ENCODE measurements around the gene TFAP2A.

The TFAP2A gene

DNA sequence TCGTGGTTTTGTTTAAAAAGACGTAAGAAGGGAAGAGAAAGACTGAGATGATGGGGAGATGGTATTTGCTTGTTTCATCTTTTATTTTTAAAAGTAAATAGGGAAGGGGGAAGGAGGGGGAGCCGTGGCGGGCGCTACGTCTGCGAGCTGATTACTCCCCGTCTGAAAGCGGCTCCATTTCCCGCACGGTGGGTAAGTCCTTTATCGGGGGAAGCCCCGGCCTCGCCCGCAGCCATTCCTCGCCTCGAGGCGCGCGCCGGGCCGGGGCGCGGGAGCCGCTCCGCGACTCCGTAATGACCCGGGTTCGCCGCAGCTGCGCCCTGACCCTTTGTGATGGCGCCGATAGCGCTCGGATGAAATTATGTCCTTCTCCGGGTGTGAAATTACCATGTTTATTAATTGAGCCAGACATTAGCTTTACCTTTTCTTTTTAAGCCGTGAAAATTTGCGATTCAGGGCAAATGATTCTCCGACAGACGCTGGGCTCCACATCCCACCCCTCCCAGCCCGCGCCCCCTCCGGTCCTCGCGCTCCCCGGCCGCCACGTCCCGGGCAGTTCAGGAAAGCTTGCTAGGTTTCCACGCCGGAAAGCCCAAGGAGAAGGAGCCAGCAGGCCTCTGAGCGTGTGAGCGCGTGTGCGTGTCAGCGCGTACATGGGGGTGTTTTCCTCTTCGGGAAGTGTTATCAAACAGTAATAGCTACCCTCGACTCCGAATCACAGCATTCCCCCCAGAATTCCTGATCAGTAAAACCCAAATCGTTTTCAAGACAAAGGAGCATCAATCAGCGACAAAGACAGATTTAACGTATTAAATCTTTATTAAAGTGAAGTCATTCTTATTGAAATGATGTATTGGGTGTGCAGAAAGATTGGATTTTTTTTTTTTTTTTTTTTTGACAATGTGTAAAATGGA is 30.0 kb downstream of the TFAP2A start:
- no peak overlapping the region for H3K4me3 ChIP-seq (ENCODE audit: low read depth, low read length)

DNA sequence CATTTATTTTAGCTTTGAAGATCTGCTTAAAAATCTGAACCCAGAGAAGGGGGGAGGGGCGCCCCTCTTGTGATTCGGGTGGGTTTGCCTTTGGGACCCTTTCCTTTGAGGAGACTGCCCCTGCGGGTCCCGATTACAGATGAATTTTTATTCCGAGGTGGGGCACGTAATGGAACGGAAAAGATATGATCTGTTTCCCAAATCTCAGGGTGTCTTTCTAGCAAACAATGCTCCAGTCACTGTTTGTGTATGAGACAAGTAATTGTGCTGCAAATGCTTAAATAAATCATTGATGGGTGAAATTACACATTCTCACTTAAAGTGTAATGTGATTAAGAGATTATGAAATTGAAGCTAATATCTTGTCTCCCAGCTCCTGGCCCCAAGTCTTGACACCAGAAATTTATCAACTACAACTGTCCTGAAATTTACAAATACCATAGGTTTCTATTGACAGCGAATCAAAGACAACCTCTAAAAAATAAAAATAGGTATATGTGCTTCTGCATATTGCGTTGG is 30.7 kb downstream of the TFAP2A start:
- H3K4me3 ChIP-seq (ENCODE audit: low read depth, low read length) = no peak overlapping the region

DNA sequence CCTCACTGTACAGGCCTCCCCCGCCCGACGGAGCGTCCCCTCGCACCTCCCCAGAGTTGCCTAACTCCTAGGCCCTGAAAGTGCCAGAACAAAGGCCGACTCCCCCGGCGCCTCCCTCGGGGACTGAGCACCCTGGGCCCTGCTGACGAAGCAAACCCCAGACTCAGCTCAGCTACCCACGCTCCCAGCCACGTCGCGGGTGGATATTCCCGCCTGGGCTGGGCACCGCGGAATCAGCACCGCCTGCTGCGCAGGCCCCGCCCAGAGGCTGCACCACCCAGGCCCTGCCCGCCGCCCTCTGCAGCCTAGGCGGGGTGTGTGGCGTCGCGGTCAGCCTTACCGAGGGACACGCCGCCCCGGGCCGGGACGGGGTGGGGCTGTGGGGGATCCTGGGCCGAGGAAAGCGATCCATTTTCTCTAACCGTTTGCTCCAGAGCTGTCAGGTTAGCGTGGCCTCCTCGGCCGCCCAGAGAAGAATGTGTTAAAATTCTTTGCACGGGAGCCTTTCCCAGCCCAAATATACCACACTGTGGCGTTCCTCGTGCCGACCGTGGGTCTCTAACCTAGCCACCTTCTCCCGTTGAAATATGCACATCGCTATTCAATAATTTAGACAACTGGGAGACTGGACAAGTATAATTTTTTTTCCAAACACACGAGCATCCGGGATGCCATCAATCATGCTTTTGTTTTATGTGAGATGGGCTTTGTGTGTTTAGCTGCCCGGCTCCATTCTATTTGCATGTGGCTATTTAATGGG is 31.4 kb downstream of the TFAP2A start:
- H3K4me3 ChIP-seq (ENCODE audit: low read depth, low read length) = no peak overlapping the region

DNA sequence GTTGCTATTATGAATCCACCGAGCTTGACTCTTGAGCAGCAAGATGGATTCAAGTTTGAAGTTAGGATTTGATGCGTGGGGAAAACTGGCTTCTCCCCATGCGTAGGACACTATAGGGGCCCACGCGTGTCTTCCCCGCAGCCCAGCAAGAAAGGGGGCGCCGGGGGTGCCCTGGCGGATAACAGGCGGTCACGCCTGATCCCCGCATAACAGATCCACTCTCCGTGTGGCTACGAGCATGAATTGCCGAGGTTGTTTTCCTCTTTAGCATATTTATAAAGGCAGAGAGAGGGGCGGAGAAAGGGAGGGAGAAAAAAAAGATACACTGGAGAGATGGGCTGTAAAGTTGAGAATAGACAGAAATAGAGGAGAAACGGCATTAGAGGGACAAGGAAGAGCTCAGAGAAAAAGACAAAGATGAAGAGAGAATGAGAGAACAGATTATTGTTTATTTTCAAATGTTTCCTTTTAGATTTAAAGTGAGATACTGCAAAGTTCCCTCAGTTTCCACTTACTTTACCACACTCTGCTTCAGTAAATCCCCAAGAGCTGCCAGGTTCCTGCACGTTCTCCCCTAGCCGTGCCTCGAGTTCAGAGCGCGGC is 32.0 kb downstream of the TFAP2A start:
- H3K4me3 ChIP-seq (ENCODE audit: low read depth, low read length) = no peak overlapping the region

DNA sequence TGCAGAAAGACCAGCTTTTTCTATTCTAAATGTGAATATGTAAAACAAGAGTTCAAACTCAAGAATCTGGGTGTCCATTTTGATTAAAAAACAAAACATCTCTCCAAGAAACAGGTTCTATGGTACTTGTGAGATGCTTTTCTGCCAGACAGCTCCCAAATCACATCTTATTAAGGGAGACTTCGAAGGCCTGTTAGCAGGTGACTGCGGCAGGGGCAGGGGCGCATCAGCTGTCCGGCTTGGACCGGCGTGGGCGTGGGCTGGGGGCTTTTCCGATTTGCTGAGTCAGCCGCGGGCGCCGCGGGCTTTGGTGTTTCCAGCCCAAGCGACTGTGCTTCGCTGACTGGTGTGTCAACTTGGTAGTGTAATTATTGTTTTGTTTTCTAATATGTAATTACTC is 32.6 kb downstream of the TFAP2A start:
- H3K4me3 ChIP-seq (ENCODE audit: low read depth, low read length) = no peak overlapping the region

DNA sequence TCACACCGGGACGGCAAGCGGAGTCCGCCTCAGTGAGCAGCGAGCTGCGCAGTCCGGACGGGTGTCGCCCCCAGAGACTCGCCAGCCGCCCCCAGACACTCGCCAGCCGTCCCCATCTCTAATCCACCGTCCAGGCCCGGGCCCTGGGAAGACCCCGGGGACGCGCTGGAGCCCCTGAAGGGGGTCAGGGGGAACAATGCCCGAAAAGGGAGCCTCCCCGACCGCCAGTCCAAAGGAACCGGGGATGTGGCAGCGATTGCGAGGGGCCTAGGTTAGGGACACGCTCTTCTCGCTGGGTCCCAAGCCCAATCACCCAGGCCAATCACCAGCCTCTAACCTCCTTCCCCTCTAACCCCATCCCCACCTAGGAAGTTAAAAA is 33.1 kb downstream of the TFAP2A start:
- no peak overlapping the region for H3K4me3 ChIP-seq (ENCODE audit: low read depth, low read length)

DNA sequence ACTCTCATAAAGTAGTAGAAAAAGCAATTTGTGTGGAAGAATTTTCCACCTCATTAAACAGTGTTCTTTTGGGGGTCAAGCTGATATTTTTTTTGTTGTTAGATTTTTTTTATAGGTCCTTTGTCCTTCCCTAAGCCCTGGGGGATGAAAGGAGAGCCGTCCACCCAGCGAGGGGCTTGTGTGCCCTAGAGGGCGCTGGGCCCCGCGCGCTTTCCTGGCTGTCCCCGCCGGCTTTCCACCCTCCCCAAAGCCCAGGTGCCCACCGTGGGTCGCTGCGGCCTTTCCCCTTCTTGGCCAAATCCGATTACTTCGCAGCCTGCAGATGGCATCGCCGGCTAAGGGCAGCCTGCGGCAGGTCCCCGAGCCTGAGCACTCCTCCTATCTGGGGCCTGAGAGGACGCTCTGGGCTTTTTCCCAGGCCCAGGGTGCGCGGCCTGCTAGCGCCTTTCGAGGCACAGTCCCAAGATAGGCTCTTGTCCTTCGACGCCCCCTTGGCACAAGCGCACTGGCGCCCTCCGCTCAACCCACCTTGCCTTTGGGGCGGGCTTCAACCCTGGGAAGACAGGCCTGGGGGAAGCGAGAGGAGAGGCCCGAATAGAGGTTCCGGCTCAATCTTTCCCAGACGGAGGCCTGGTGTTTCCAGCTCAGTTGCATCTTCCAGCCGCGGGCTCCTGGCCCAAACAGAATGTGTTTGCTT is 33.6 kb downstream of the TFAP2A start:
- H3K4me3 ChIP-seq (ENCODE audit: low read depth, low read length) = no peak overlapping the region

DNA sequence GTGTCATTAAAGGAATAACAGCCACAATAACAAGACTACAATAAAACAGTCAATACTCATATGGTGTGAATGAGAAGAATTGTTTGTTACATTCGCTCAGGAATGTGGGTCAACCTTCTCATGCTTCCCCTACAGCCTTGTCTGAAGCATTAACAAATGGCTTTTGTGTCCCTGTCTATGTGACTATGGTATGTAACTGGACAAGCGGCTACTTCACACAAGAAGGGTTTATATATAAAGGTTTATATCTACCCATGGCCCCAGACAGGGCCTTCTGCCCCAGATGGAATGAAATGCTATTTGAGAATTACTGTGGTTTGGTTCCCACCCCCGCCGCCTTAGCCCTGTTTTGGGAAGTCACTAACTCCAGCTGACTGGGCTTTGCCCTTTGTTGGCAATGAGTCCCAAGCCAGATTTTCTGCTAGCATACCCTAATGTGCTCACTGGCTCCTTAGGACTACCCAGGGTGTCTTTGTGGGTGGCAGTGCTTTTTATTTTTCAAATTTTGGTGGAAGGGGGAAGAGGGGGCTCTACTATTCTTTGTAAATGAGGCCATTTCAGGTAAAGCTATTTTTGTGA is 39.4 kb downstream of the TFAP2A start:
- no peak overlapping the region for H3K4me3 ChIP-seq (ENCODE audit: low read depth, low read length)

DNA sequence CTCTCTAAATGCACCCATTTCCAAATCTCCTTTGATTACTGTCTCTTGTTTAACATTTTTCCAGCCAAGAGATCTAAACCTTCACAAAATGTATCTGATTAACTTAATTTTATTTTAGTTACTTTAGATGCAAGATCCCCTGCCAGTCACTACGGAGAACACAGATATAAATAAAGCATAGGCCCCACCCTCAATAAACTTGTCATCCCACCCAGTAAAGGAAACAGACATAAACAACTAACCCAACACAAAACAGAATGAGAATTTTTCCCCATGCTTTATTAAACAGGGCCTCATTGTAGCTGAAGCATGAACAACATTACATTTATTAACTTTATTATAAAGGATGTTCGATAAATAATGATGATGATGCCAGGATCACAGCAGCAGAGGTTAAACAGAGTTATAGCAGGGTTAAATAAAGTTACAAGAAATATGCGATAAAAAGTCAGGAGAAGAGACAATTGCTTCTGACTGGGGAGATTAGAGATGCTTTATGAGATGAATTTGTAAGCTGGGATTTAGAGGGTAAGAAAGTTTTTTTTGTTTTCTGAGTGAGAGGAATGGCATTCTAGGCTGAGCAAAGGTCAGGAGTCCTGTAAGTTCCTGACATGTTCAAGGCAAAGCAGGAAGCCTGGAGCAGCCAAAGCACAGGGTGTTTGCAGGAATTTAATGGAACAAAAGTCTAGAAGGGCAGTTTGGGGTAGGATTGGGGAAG is 41.1 kb downstream of the TFAP2A start:
- H3K4me3 ChIP-seq (ENCODE audit: low read depth, low read length) = no peak overlapping the region

DNA sequence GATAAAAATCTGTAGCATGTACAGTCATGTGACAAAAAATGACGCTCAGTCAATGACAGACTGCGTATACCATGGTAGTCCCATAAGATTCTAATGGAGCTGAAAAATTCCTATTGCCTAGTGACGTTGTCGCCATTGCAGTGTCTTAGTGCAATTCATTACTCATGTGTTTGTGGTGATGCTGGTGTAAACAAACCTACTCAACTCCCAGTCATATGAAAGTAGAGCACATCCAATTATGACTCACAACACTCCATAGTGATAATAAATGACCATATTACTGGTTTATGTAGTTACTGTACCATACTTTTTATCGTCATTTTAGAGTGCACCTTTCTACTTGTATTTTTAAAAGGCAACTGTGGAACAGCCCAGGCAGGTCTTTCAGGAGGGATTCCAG is 45.0 kb downstream of the TFAP2A start:
- H3K4me3 ChIP-seq (ENCODE audit: low read depth, low read length) = no peak overlapping the region

DNA sequence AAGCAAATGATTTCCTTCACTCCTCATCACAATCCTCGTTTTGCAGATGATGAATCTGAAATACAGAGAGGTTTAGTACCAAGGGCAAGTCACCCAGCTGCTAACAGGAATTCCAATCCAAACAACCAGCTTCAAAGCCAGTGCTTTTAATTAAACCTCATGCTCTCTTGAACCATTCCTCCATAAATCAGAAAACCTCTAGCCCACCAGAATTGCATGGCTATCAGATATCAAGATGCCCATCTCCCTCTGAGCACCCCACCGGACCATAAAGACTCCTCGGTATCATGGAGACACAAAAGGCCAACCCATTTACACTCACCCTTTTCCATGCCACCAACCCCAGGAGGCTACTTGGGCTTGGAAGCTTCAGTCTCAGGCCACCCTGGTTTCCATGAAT is 46.0 kb downstream of the TFAP2A start:
- H3K4me3 ChIP-seq (ENCODE audit: low read depth, low read length) = no peak overlapping the region

DNA sequence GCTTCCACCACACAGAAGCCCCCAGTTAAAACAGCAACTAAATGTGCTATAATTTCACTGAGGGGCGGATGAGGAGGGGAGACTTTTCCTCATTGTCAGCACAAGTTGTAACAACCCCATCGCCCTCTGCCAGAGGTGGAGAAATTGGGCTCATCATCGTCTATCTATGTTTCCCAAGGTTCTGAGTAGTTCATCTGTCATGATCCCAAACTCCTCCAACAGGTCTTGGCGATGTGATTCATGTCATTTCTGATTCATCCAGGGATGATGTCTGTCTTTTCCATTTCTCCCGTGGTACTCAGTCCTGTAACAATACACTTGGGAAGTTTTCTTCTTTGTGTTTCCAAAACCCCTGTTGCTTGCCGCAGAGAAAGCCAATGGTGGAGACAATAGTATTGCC is 51.0 kb downstream of the TFAP2A start:
- H3K4me3 ChIP-seq (ENCODE audit: low read depth, low read length) = no peak overlapping the region

DNA sequence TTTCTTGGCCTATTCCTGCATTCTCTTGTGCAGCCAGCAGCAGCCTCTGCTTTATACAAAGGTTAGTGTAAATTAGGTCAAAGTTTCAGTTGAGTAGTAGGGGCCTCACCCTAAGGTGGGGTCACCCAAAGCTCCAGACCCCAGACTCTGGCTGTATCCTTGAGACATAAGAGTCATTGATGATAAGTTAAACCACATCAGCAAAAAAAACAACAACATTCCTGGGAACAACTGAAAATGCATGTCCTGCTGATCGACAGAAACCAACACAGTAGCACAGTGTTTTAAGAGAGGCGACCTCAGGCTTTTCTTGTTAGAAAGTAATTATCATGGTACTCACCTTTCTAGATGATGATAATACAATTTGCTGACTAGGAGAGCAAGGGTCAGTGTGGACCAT is 52.6 kb downstream of the TFAP2A start:
- H3K4me3 ChIP-seq (ENCODE audit: low read depth, low read length) = no peak overlapping the region

DNA sequence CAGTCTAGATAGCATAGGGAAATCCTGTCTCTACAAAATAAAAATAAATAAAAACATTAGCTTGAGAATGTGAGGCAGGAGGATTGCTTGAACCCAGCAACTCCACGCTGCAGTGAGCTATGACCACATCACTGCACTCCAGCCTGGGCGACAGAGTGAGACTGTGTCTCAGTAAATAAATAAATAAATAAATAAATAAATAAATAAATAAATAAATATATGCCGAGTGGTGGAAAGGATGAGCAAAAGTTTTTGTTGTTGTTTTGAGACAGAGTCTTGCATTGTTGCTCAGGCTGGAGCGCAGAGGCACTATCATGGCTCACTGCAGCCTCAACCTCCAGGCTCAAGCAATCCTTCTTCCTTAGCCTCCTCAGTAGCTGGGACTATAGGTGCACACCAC is 53.4 kb downstream of the TFAP2A start:
- no peak overlapping the region for H3K4me3 ChIP-seq (ENCODE audit: low read depth, low read length)

DNA sequence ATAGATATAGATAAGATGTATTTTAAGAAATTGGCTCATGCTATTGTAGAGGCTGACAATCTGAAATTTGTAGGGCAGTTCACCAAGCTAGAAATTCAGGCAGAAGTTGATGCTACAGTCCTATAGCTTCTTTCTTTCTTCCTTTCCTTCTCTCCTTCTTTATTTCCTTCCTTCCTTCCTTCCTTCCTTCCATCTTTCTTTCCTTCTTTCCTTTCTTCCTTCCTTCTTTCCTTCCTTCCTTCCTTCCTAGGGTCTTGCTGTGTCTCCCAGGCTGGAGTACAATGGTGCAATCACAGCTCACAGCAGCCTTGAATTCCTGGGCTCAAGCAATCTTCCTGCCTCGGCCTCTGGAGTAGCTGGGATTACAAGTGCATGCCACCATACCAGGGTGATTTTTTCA is 55.3 kb downstream of the TFAP2A start:
- no peak overlapping the region for H3K4me3 ChIP-seq (ENCODE audit: low read depth, low read length)

DNA sequence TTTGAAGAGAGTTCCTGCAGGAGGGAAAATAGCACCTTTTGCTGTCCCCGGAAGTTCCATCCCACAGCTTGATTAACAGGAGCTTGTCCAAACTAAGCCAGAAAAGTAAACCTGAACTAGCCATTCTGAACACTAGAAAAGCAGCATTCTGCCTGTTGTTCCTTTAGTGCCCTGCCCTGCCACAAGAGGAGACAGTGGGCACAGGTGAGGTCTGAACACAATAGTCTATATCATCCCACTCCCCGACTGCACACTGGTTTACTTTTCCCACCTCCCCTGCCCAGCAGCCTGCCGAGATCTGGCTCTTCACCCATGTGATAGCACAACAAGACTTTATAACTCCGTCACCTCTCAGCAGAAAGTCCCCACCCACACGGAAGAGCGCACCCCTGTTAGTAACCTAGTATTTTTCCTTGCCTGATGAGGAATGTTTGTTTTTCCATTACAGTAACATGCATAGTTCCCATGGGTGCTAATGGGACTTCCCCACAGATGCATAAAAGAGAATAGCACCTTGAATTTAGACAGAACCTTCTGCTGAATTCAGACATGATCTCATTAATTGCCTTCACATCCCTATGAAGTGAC is 59.7 kb downstream of the TFAP2A start:
- H3K4me3 ChIP-seq (ENCODE audit: low read depth, low read length) = no peak overlapping the region

DNA sequence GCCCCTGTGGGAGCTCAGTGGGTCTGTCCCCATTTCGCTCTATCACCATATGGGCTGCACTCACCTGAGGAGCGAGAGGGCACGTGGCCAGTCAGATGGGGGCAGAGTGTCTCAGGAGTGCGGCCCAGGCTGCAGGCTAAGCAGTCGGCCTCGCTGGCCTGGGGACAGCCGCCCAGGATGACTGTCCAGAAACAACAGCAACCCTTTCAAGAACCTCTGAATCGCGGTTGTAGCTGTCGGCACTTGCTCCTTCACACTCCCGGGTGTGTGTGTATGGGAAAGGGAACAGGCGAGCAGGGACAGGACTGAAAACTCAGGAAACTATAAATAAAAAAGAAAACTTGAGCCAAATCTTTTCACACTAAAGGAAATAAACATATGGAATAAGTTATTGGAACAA is 63.1 kb downstream of the TFAP2A start:
- H3K4me3 ChIP-seq (ENCODE audit: low read depth, low read length) = no peak overlapping the region

DNA sequence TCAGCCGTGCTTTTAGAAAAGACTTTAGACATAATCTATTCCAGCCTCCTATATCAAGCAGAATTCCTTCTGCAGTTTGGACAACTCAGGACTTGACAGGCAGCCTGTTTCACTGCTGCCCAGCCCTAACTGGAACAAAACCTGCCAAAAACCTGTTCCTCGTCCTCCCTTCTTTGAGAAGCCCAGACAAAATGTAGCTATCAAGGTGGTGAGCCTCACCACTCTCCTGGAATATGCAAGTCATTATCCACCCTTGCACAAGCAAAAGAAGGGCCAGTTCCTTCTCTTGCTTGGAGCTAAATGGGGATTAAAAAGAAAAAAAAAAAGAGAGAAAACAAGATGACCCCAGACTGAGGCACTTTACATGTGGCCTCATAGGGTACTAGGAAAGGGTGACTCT is 64.2 kb downstream of the TFAP2A start:
- H3K4me3 ChIP-seq (ENCODE audit: low read depth, low read length) = no peak overlapping the region

DNA sequence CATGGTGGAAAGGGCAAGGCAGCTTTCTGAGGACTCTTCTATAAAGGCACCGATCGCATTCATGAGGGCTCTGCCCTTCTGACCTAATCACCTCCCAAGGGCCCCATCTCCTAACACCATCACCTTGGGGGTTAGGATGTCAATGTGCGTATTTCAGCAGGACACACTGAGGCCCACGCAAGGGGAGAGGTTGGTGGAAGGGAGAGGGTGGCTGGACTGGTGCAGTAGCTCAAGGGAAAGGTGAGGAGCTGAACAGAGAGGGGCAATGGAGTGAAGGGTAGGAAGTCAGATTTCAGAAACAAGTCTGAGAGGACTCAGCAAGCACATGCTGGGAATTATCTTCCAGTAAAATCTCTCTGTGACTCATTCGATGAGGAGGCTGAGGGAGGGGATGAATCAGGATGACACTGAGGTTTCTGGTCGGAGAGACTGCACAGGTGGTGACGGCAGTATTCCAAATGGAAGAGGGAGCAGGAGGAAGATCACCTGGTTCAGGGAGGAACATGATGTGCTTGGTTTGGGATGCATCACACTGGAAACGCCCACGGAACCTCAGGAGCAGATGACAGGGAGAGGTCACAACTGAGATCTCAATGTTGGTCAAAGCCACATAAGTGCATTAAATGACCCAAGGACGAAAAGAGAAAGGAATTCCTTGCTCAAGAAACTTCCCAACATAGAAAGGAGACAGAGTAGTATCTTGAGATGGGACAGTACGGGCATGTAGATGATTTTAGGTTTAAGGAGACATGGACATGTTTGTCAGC is 67.1 kb downstream of the TFAP2A start:
- no peak overlapping the region for H3K4me3 ChIP-seq (ENCODE audit: low read depth, low read length)
